Measurements from ENCODE around the gene AIF1. TPM values are rescaled to one million over a fixed set of nuclear protein-coding genes. Genes with fewer than 3 reads are reported as not detected.
"Not testable (repeated sequence)": the region's sequence is repeated elsewhere in the genome, so short reads cannot be mapped to it uniquely, and the experiment has no call there.

The AIF1 gene
- total RNA-seq, 1 experiment from 2014 or later = not detected

GRCh38 chr6:31580807-31581433 is 34.1 kb upstream of the AIF1 start:
- peak; percentile 66 for DNase-seq (ENCODE audit: low spot score)

GRCh38 chr6:31581434-31582229 is 33.4 kb upstream of the AIF1 start:
- no peak for DNase-seq (ENCODE audit: low spot score)

GRCh38 chr6:31582230-31582643 is 32.8 kb upstream of the AIF1 start, which contains the start of gene LTB:
Gene LTB, minus strand, starts transcription at chr6:31582424. Its CDS starts 7 bp downstream, at chr6:31582417.
- no peak for DNase-seq (ENCODE audit: low spot score)

- DNase-seq (ENCODE audit: low spot score) = peak; percentile 32
Measured at GRCh38 chr6:31585491-31585890, 29.5 kb upstream of the AIF1 start.

GRCh38 chr6:31586008-31586407 is 29.0 kb upstream of the AIF1 start, which contains the start of gene LST1:
Gene LST1, plus strand, starts transcription at chr6:31586277. Its CDS starts 1,023 bp downstream, at chr6:31587300.
- no peak for DNase-seq (ENCODE audit: low spot score)

- DNase-seq (ENCODE audit: low spot score) = no peak
Measured at GRCh38 chr6:31586599-31587281, 28.3 kb upstream of the AIF1 start.

- DNase-seq (ENCODE audit: low spot score) = no peak
Measured at GRCh38 chr6:31587791-31588777, 26.9 kb upstream of the AIF1 start.

- DNase-seq (ENCODE audit: low spot score) = no peak
Measured at GRCh38 chr6:31588871-31589650, 26.0 kb upstream of the AIF1 start.

- DNase-seq (ENCODE audit: low spot score) = not testable (repeated sequence)
Measured at GRCh38 chr6:31590691-31591090, 24.3 kb upstream of the AIF1 start.

- no peak for DNase-seq (ENCODE audit: low spot score)
Measured at GRCh38 chr6:31592396-31592771, 22.6 kb upstream of the AIF1 start.

GRCh38 chr6:31597006-31597405 is 18.0 kb upstream of the AIF1 start:
- DNase-seq (ENCODE audit: low spot score) = peak; percentile 42

GRCh38 chr6:31607317-31607716 is 7.7 kb upstream of the AIF1 start:
- DNase-seq (ENCODE audit: low spot score) = no peak

- no peak for DNase-seq (ENCODE audit: low spot score)
Measured at GRCh38 chr6:31609519-31610406, 5.3 kb upstream of the AIF1 start.

GRCh38 chr6:31610968-31611367 is 4.1 kb upstream of the AIF1 start:
- no peak for DNase-seq (ENCODE audit: low spot score)

GRCh38 chr6:31614075-31614619 is 887 bp upstream of the AIF1 start:
- no peak for DNase-seq (ENCODE audit: low spot score)

GRCh38 chr6:31615748-31616147 is 714 bp downstream of the AIF1 start:
- no peak for DNase-seq (ENCODE audit: low spot score)

GRCh38 chr6:31617010-31617409 is 2.0 kb downstream of the AIF1 start:
- no peak for DNase-seq (ENCODE audit: low spot score)

- peak; percentile 98 for DNase-seq (ENCODE audit: low spot score)
Measured at GRCh38 chr6:31619805-31620585, 5.0 kb downstream of the AIF1 start.
